ENCODE results near the gene SPRR2G. TPM values are rescaled to one million over a fixed set of nuclear protein-coding genes. Genes with fewer than 3 reads are reported as not detected.
"Not testable (repeated sequence)": the region's sequence is repeated elsewhere in the genome, so short reads cannot be mapped to it uniquely, and the experiment has no call there.

Gene SPRR2G
- total RNA-seq, 1 donor, result not detected

DNA sequence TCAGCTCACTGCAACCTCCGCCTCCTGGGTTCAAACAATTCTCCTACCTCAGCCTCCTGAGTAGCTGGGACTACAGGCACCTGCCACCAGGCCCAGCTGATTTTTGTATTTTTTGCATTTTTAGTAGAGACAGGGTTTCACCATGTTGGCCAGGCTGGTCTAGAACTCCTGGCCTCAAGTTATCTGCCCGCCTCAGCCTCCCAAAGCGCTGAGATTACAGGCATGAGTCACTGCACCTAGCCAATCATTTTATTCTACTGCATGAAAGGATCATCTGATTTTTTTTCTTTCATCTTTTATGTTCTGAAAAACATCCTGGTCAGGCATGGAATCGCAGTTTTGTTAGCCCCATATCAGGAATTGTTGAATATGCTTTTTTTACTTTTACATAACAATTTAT, 22.0 kb downstream of the SPRR2G start:
- not testable (repeated sequence) for H3K4me1 ChIP-seq (ENCODE audit: insufficient read depth, low read length); H3K9me3 ChIP-seq (ENCODE audit: low read depth, low read length); H3K4me3 ChIP-seq (ENCODE audit: low read length); H3K27me3 ChIP-seq (ENCODE audit: insufficient read depth, low read length)

- no peaks in the 10 kb centered on the region for H3K9me3 ChIP-seq (ENCODE audit: low read depth, low read length)
- no peaks in the 10 kb centered on the region for H3K4me1 ChIP-seq (ENCODE audit: insufficient read depth, low read length)
- no peak overlapping the region for H3K4me3 ChIP-seq (ENCODE audit: low read length)
- H3K27me3 ChIP-seq (ENCODE audit: insufficient read depth, low read length), result peaks cover 10% of the 10 kb centered on the region
Measured at GRCh38 chr1:153127296-153127695, 23.4 kb downstream of the SPRR2G start.

DNA sequence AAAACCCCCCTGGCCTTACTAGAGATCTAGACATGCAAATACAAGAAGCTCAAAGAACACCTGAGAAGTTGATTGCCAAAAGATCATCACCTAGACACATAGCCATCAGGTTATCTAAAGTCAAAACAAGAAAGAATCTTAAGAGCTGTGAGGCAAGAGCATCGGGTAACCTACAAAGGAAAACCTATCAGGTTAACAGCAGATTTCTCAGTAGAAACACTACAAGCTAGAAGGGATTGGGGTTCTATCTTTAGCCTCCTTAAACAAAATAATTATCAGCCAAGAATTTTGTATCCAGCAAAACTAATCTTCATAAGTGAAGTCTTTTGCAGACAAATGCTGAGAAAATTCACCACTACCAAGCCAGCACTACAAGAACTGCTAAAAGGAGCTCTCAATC, 25.2 kb downstream of the SPRR2G start:
- no peaks in the 10 kb centered on the region for H3K9me3 ChIP-seq (ENCODE audit: low read depth, low read length)
- no peak overlapping the region for H3K4me3 ChIP-seq (ENCODE audit: low read length)
- no peaks in the 10 kb centered on the region for H3K4me1 ChIP-seq (ENCODE audit: insufficient read depth, low read length)
- H3K27me3 ChIP-seq (ENCODE audit: insufficient read depth, low read length), result no peaks in the 10 kb centered on the region

GRCh38 chr1:153123793-153124192, 26.9 kb downstream of the SPRR2G start:
- not testable (repeated sequence) for H3K4me3 ChIP-seq (ENCODE audit: low read length); H3K9me3 ChIP-seq (ENCODE audit: low read depth, low read length); H3K27me3 ChIP-seq (ENCODE audit: insufficient read depth, low read length); H3K4me1 ChIP-seq (ENCODE audit: insufficient read depth, low read length)

GRCh38 chr1:153122831-153123421, 27.8 kb downstream of the SPRR2G start:
- Histone ChIP-seq H3K27me3 (ENCODE audit: insufficient read depth, low read length) (peaks cover 6% of the 10 kb centered on the region), H3K4me3 (ENCODE audit: low read length) (no peak overlapping the region), H3K4me1 (ENCODE audit: insufficient read depth, low read length) (no peaks in the 10 kb centered on the region), H3K9me3 (ENCODE audit: low read depth, low read length) (no peaks in the 10 kb centered on the region)

DNA sequence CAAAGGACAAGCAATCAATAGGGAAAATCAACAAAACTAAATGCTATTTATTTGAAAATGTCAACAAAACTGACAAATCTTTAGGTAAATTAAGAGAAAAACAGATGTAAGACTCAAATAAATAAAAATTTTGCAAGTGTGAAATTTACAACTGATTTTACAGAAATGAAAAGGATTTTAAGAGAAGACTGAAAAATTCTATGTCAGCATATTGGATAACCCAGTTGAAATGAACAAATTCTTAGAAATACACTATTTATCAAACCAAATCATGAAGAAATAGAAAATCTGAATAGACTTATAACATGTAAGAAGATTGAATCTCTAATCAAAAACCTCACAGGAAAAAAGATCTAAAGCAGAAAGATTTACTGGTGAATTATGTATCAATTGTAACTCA, 29.7 kb downstream of the SPRR2G start:
- no peaks in the 10 kb centered on the region for H3K9me3 ChIP-seq (ENCODE audit: low read depth, low read length)
- no peak overlapping the region for H3K4me3 ChIP-seq (ENCODE audit: low read length)
- H3K27me3 ChIP-seq (ENCODE audit: insufficient read depth, low read length), result peaks cover 12% of the 10 kb centered on the region
- H3K4me1 ChIP-seq (ENCODE audit: insufficient read depth, low read length), result no peaks in the 10 kb centered on the region

- H3K9me3 ChIP-seq (ENCODE audit: low read depth, low read length), result no peaks in the 10 kb centered on the region
- H3K4me1 ChIP-seq (ENCODE audit: insufficient read depth, low read length), result no peaks in the 10 kb centered on the region
- no peak overlapping the region for H3K4me3 ChIP-seq (ENCODE audit: low read length)
- peaks cover 12% of the 10 kb centered on the region for H3K27me3 ChIP-seq (ENCODE audit: insufficient read depth, low read length)
Measured at GRCh38 chr1:153119491-153119971, 31.2 kb downstream of the SPRR2G start.

- not testable (repeated sequence) for H3K4me3 ChIP-seq (ENCODE audit: low read length); H3K4me1 ChIP-seq (ENCODE audit: insufficient read depth, low read length); H3K9me3 ChIP-seq (ENCODE audit: low read depth, low read length)
- H3K27me3 ChIP-seq (ENCODE audit: insufficient read depth, low read length), result peaks cover 12% of the 10 kb centered on the region
Measured at GRCh38 chr1:153115264-153115663, 35.4 kb downstream of the SPRR2G start.

DNA sequence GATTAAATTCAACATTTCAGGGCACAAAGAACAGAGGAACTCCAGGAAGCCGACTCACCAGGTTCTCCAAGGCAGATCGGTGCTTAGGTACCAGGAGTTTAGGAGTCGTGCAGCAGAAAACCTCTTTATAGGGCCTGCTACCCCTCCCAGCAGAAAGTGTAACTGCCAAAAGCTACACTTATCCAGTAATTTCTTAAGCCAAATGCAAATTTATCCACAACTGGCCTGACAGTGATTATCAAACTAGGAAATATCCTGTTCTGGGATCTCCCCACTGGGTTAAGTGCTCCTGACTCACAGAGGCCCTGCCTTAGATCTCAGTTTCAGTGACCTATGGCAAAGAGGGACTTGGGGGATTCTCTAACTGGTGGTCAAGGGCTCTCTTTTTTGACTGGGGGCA, 37.3 kb downstream of the SPRR2G start, which contains the start of gene SPRR2F:
Gene SPRR2F, minus strand, starts transcription at position 101 of the 400 bp plus-strand sequence. CDS start 783 bp downstream, outside the sequence.
- Histone ChIP-seq H3K27me3 (ENCODE audit: insufficient read depth, low read length) (peaks cover 6% of the 10 kb centered on the region), H3K9me3 (ENCODE audit: low read depth, low read length) (no peaks in the 10 kb centered on the region), H3K4me1 (ENCODE audit: insufficient read depth, low read length) (no peaks in the 10 kb centered on the region), H3K4me3 (ENCODE audit: low read length) (no peak within 1 kb of the TSS)

- H3K27me3 ChIP-seq (ENCODE audit: insufficient read depth, low read length); H3K4me3 ChIP-seq (ENCODE audit: low read length); H3K9me3 ChIP-seq (ENCODE audit: low read depth, low read length); H3K4me1 ChIP-seq (ENCODE audit: insufficient read depth, low read length): not testable (repeated sequence)
Measured at GRCh38 chr1:153112454-153112853, 38.2 kb downstream of the SPRR2G start.

DNA sequence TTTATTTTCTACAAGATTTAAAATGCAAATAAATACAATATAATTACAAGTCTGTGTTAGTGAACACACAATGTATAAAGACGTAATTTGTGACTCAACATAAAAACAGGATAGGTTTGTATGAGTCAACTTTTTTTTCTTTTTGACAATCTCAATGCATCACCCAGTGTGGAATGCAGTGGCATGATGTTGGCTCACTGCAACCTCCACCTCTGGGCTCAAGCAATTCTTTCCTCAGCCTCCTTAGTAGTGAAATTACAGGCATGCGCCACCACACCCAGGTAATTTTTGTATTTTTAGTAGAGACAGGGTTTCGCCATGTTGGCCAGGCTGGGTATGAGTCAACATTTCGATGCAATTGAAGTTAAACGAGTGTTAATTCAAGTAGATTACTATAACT, 50.4 kb downstream of the SPRR2G start:
- H3K9me3 ChIP-seq (ENCODE audit: low read depth, low read length), result peaks cover 2% of the 10 kb centered on the region
- no peak overlapping the region for H3K4me3 ChIP-seq (ENCODE audit: low read length)
- H3K4me1 ChIP-seq (ENCODE audit: insufficient read depth, low read length), result no peaks in the 10 kb centered on the region
- H3K27me3 ChIP-seq (ENCODE audit: insufficient read depth, low read length), result no peaks in the 10 kb centered on the region

Other genes starting within 250 kb of the SPRR2G start
- not detected for gene IVL, start 242.3 kb downstream of the SPRR2G start, total RNA-seq
- not detected for gene SPRR5, start 203.7 kb downstream of the SPRR2G start, total RNA-seq
- gene SPRR4, start 180.2 kb downstream of the SPRR2G start, total RNA-seq, result not detected
- gene SPRR1A, start 166.8 kb downstream of the SPRR2G start, total RNA-seq, result not detected
- not detected for gene SPRR3, start 149.1 kb downstream of the SPRR2G start, total RNA-seq
- gene SPRR1B, start 119.7 kb downstream of the SPRR2G start, total RNA-seq, result not detected
- gene SPRR2D, start 109.8 kb downstream of the SPRR2G start, total RNA-seq, result not detected
- gene SPRR2A, start 93.4 kb downstream of the SPRR2G start, total RNA-seq, result not detected
- not detected for gene SPRR2B, start 79.3 kb downstream of the SPRR2G start, total RNA-seq
- gene SPRR2E, start 56.4 kb downstream of the SPRR2G start, total RNA-seq, result not detected
- not detected for gene SPRR2F, start 37.4 kb downstream of the SPRR2G start, total RNA-seq
- gene LELP1, start 52.5 kb upstream of the SPRR2G start, total RNA-seq, result not detected
- not detected for gene PRR9, start 66.7 kb upstream of the SPRR2G start, total RNA-seq
- not detected for gene LORICRIN, start 108.8 kb upstream of the SPRR2G start, total RNA-seq
- gene PGLYRP3, start 162.1 kb upstream of the SPRR2G start, total RNA-seq, result not detected
- not detected for gene PGLYRP4, start 198.0 kb upstream of the SPRR2G start, total RNA-seq
- gene S100A9, start 207.0 kb upstream of the SPRR2G start, total RNA-seq, result 5,352 TPM
- gene S100A12, start 224.7 kb upstream of the SPRR2G start, total RNA-seq, result 428 TPM
- 801 TPM for gene S100A8, start 240.2 kb upstream of the SPRR2G start, total RNA-seq